ENCODE results near the gene ACOXL.

The ACOXL gene

GRCh38 chr2:110860630-110861029 lies 128.3 kb downstream of the ACOXL start:
- DNase-seq: no peak

GRCh38 chr2:110861616-110862260 lies 129.4 kb downstream of the ACOXL start:
- no peak for DNase-seq

GRCh38 chr2:110863726-110864125 lies 131.4 kb downstream of the ACOXL start:
- DNase-seq: no peak

- no peak for DNase-seq
Measured at GRCh38 chr2:110864176-110864575, 131.8 kb downstream of the ACOXL start.

GRCh38 chr2:110864731-110865130 lies 132.4 kb downstream of the ACOXL start:
- no peak for DNase-seq

GRCh38 chr2:110865188-110865587 lies 132.8 kb downstream of the ACOXL start:
- no peak for DNase-seq

GRCh38 chr2:110866045-110866444 lies 133.7 kb downstream of the ACOXL start:
- DNase-seq: no peak

- no peak for DNase-seq
Measured at GRCh38 chr2:110866466-110866865, 134.1 kb downstream of the ACOXL start.

GRCh38 chr2:110867078-110867477 lies 134.7 kb downstream of the ACOXL start:
- DNase-seq: no peak

GRCh38 chr2:110868971-110869370 lies 136.6 kb downstream of the ACOXL start:
- DNase-seq: no peak

- no peak for DNase-seq
Measured at GRCh38 chr2:110869472-110870446, 137.4 kb downstream of the ACOXL start.

GRCh38 chr2:110870545-110870944 lies 138.2 kb downstream of the ACOXL start:
- no peak for DNase-seq

GRCh38 chr2:110871637-110872036 lies 139.3 kb downstream of the ACOXL start:
- no peak for DNase-seq

GRCh38 chr2:110872521-110872920 lies 140.1 kb downstream of the ACOXL start:
- DNase-seq: no peak

- DNase-seq: no peak
Measured at GRCh38 chr2:110873056-110873502, 140.7 kb downstream of the ACOXL start.

GRCh38 chr2:110873597-110874452 lies 141.5 kb downstream of the ACOXL start:
- no peak for DNase-seq

GRCh38 chr2:110874453-110875383 lies 142.3 kb downstream of the ACOXL start:
- DNase-seq: no peak

- no peak for DNase-seq
Measured at GRCh38 chr2:110875384-110875725, 143.0 kb downstream of the ACOXL start.

GRCh38 chr2:110876167-110876999 lies 144.0 kb downstream of the ACOXL start:
- no peak for DNase-seq

- DNase-seq: no peak
Measured at GRCh38 chr2:110877031-110877827, 144.9 kb downstream of the ACOXL start.
